Limb (tissue), 2 donors: Measurements from ENCODE around the gene PLCB4.

ENCODE experiments used
- DNase-seq, 2 donors: peaks; one replicate each; pipeline ENCODE4 v3.0.0-alpha.2; 2016; ENCODE audit errors: extremely low spot score in 2 of 2

PLCB4 gene

GRCh38 chr20:9214685-9215084 is 145.8 kb downstream of the PLCB4 start:
- DNase-seq = peak in 1 of 2 donors; percentile 21

GRCh38 chr20:9215539-9215938 is 146.7 kb downstream of the PLCB4 start:
- no peak for DNase-seq

DNA sequence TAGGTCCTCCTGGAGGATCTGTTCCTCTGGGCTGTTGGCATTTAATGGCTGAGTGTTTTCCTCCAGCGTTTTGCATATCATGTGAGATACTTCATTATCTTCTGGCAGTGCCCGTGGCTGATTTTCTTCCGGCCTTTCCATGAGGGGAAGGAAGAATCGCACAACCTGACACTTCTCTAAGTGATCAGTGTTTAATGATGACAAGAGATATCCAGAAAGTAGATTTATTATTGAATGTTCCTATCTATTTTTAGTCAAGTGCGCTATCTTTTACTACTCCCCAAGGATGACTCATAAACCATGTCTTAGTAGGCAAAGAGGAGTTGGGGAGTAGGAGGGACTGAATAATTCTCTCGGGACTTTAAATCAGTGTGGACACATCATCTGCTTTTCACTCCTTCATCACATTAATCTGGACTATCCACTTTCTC is 149.7 kb downstream of the PLCB4 start:
- DNase-seq = no peak

DNA sequence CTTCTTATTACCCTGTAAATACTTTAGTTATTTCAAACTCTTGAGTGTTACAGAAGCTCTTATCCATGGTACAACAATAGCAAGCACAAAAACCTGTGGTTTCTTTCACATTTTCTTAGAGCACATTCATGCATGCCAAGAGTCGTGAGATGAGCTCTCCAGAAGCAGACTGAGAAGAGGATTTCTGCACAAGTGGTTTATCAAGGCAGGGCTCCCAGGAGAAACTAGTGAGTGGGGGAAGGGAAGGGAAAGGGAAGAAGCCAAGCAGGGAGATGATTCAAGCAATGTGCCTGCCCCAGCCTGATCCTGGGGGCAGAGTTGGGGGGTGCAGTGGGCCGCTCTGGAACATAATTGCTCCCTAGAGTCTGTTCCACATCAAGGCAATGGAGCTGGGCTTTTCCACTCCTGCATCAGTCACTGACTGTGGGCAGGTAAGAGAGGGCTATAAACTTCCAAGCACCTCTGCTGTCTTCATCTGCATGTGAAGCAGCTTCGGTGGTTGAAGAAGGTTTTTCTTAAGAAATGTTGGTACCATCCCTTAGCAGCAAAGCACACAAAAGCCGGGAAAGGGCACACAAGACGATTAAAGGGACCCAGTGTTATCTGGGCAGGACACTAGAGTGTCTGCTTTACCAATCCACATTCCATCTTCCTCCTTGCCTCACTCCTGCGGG is 152.1 kb downstream of the PLCB4 start:
- DNase-seq = no peak

DNA sequence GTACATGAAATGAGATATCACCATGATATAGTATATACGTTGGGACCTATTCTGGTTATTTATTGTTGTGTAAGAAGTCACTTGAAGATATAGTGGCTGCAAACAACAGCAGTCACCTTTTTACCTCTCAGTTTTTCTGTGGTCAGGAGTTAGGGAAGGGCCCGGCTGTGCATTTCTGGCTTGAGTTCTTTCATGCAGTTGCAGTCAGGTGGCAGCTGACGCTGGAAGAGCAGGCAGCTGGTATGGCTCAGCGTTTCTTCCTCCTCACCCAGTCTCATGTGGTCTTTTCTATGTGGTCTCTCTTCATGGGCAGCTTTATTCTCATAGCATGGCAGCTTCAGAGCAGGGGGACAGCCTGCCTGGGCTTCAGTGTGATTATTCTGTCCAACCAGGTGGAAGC is 154.4 kb downstream of the PLCB4 start:
- DNase-seq = no peak

- peak in 1 of 2 donors; percentile 21 for DNase-seq
These were observed 157.0 kb downstream of the PLCB4 start for GRCh38 chr20:9225879-9226278.

- no peak for DNase-seq
These were observed 159.2 kb downstream of the PLCB4 start for GRCh38 chr20:9227896-9228615.

- DNase-seq = no peak
These were observed 160.0 kb downstream of the PLCB4 start for GRCh38 chr20:9228774-9229450.

GRCh38 chr20:9230406-9230805 is 161.5 kb downstream of the PLCB4 start:
- no peak for DNase-seq

DNA sequence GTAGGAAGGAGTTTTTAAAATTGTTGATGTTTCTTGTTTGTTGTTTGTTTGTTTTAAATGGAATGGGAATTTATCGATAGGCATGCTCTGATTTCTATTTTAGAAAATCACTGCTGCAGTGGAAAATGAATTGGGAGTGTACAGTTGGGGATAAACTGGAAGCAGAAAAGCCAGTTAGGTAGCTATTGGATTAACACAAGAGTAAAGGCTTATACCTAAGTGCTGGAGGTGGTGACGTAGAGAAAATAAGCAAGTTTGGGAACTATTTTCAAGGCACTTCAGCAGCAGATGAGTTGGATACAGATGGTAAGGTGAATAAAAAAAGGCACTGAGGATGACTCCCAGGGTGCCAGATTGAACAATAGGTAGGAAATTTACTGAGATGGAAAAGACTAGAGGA is 164.9 kb downstream of the PLCB4 start:
- no peak for DNase-seq

DNA sequence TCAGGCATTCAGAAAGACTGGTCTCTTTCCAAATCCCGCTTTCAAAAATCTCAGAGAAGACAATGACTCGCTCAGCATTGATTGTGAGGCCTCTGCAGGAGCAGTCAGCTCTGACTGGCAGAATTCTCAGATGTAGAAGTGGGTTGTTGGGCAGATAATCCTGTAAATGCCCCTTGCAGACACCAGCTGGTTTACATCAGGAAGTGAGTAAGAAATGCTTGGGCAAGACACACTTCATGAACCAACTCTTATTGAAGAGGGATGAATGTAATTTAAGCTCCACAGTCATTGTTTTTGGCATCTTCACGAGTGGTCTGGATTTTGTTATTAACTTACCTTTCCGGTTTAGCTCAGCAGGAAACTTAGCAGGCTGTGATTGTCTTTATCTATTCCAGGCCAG is 166.6 kb downstream of the PLCB4 start:
- DNase-seq = no peak

- no peak for DNase-seq
These were observed 167.6 kb downstream of the PLCB4 start for GRCh38 chr20:9236458-9236857.

- DNase-seq = no peak
These were observed 172.4 kb downstream of the PLCB4 start for GRCh38 chr20:9241232-9241692.

DNA sequence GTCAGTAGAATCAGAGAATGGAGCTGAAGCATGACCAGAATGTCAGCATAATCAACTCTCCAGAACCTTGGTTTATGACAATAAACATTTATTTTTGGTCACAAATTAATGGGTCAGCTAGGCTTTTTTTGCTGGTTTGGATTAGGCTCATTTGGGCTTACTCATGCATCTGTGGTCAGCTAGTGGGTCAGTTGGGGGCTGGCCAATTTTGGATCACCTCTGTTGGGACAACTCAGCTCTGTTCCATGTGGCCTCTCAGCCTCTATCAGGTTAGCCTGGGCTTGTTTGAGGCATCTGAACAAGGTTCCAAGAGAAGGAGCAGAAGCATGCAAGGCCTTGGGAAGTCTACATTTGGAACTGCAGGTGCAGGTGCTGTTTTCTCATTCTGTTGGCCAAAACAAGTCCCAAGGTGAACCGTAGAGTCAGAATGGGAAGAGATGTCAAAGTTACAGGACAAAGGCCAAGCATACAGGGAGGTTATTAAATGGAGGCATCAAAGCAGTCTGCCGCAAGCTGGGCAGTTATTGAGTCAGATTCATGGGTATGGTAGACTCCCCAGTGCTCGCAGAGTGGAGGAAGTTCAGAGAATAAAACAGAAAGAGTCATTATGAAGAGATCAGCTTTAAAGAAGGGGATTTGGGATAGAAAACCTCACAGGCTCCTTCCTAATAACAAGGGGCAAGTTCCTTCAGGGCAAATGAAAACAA is 173.0 kb downstream of the PLCB4 start:
- DNase-seq = no peak

GRCh38 chr20:9243986-9244385 is 175.1 kb downstream of the PLCB4 start:
- DNase-seq = no peak

DNA sequence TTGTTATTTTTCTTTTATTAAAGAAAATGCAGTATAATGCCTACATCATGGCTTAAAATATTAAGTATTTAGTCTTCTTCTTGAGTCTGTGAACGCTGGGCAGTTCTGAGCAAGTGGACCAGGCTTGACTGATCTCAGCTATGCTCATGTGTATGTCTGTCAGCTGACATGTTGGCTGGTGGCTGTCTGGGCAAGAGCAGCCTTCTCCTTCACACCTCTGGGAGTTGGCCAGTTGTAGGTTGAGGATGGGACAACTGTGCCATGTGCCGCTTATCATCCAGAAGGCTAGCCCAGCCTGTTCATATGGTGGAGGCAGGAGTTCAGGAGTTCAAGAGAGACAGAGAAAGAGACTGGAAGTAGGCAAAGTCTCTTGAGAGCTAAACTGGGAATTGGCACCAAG is 175.9 kb downstream of the PLCB4 start:
- no peak for DNase-seq

DNA sequence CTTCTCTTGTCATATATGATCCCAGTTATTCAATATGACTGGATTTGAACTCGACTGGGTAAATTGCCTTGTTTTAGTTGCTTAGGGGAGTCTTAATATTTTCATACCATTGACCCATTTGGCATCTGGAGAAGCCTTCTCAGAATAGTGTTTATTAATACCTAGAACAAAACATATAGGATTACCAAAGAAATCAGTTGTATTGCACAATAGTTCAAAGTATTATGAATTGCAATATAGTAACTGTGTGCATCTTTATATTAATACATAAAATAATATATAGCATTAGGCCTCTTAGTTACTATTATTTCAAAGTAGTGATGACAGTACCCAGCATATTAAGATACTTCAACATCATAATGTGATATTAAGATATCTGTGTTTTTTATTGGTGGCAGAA is 177.8 kb downstream of the PLCB4 start:
- DNase-seq = no peak

GRCh38 chr20:9250511-9250910 is 181.6 kb downstream of the PLCB4 start:
- DNase-seq = no peak

DNA sequence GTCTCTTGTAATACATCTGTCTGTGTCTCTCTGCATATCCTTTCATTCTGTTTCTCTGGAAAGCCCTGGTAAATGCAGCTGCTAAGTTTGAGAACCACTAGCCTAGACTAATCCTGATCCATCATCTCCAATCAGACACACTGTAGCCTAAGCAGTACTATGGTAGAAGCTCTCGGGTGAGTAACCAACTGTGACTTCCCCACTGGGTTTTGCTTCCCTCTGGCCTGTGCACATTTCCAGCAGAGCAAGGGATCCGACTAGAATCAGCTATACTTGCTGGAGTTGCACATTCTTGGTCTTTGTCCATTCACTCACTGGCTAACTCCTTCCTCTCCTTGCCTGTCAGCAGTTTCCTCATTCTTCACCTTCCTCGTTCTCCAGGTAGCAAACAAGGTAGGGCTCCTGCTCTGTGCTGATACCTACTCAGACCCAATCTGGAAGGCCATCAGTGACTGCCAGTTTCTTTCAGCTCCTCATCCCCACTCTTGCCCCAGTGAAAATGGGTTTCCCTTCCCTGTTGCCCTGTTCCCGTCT is 184.2 kb downstream of the PLCB4 start:
- no peak for DNase-seq

DNA sequence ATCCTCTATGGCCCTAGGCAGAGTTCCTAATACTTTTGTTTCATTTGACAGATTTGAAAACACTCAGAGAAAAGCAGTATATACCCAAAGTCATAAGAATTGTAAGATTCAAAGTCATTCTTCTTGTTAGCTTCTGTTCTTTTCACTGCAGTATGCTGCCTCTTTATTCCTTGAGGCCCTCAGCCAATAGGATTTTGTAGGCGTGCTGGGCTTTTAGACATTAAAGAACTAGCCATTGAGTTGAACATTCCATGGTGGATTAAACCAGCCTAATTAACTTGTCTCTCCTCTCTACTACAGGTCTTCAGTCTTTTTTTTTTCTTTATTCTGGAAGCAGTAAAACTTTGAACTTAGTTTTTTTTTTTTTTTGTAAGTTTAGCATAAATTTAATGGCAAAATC is 186.3 kb downstream of the PLCB4 start:
- DNase-seq = no peak

- DNase-seq = no peak
These were observed 187.5 kb downstream of the PLCB4 start for GRCh38 chr20:9256393-9256792.

- DNase-seq = no peak
These were observed 190.0 kb downstream of the PLCB4 start for GRCh38 chr20:9258901-9259300.
